Measurements from ENCODE around the gene ATP8B1.
"Not testable (repeated sequence)": the region's sequence is repeated elsewhere in the genome, so short reads cannot be mapped to it uniquely, and the experiment has no call there.

The ATP8B1 gene

GRCh38 chr18:57764995-57765394 lies 38.1 kb downstream of the ATP8B1 start:
- DNase-seq (ENCODE audit: low read depth), result no peak

- no peak for DNase-seq (ENCODE audit: low read depth)
These were observed 39.0 kb downstream of the ATP8B1 start for GRCh38 chr18:57764087-57764486.

DNA sequence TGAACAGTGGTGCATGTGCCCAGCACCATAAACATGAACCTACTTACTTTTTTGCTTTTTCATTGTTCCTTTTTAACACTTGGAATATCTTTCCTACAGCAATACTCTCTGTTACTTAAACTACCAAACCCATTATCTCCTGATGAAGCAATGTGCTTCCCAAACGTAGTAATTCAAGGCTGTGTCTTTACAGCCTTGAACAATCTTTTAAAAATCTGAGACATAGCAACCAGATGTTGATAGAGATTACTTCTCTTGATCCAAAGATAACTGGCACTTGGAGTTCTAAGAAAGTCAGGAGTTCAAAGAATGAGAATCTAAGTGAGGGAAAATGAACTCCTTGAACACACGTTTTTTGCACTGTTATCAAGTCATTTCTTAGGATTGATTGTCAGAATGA lies 40.4 kb downstream of the ATP8B1 start:
- no peak for DNase-seq (ENCODE audit: low read depth)

DNA sequence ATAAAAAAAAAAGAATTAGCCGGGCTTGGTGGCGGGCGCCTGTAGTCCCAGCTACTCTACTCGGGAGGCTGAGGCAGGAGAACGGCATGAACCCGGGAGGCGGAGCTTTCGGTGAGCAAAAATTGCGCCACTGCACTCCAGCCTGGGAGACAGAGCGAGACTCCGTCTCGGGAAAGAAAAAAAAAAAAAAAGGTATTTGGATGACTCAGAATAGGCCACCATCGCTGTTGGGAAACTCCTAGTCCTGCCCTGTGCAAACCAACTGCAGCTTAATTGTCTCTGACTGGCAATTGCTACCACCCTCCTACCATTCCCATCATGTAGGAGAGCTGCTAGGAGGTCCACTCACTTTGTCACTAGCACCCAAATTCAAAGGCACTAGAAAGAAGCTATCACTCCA lies 43.5 kb downstream of the ATP8B1 start:
- no peak for DNase-seq (ENCODE audit: low read depth)

GRCh38 chr18:57755473-57756067 lies 47.5 kb downstream of the ATP8B1 start:
- DNase-seq (ENCODE audit: low read depth), result no peak

GRCh38 chr18:57754577-57755338 lies 48.4 kb downstream of the ATP8B1 start:
- DNase-seq (ENCODE audit: low read depth), result no peak

DNA sequence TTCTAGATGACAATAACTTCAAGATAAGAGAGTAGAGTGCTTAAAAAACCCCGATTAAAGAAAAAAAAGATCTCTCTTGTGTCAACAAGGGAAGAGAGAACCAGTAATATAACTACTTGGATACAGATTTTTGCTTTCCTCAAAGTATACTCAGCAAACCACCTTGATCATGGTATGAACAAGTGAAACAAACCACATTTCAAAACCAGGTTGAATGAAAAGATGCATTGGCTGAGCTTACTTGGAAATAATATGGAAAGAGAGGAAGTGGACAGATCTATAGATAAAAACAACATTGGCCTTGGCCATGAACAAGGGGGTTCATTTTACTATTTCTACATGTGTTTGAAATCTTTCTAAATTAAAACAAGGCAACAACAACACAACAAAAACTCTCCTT lies 50.1 kb downstream of the ATP8B1 start:
- DNase-seq (ENCODE audit: low read depth), result no peak

- no peak for DNase-seq (ENCODE audit: low read depth)
These were observed 53.5 kb downstream of the ATP8B1 start for GRCh38 chr18:57749604-57749970.

- DNase-seq (ENCODE audit: low read depth), result no peak
These were observed 54.1 kb downstream of the ATP8B1 start for GRCh38 chr18:57748770-57749603.

GRCh38 chr18:57747809-57748680 lies 55.1 kb downstream of the ATP8B1 start:
- no peak for DNase-seq (ENCODE audit: low read depth)

GRCh38 chr18:57744211-57744694 lies 58.9 kb downstream of the ATP8B1 start:
- no peak for DNase-seq (ENCODE audit: low read depth)

- DNase-seq (ENCODE audit: low read depth), result peak; percentile 49
These were observed 60.1 kb downstream of the ATP8B1 start for GRCh38 chr18:57743008-57743407.

DNA sequence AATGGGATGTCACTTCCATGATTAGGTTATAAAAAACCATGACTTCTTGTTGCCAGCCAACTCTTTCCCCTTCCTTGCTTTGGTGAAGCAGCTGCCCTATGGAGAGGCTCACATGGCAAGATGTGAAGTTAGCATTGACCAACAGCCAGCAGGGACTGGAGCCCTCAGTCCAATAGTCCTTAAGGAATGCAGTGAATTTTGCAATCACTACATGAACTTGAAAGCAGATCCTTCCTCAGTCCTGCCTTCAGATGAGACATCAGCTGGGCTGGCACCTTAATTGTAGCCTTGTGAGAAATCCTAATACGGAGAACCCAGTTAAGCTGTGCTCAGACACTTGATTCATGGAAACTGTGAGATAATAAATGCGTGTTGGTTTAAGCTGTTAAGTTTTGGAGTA lies 61.8 kb downstream of the ATP8B1 start:
- no peak for DNase-seq (ENCODE audit: low read depth)

DNA sequence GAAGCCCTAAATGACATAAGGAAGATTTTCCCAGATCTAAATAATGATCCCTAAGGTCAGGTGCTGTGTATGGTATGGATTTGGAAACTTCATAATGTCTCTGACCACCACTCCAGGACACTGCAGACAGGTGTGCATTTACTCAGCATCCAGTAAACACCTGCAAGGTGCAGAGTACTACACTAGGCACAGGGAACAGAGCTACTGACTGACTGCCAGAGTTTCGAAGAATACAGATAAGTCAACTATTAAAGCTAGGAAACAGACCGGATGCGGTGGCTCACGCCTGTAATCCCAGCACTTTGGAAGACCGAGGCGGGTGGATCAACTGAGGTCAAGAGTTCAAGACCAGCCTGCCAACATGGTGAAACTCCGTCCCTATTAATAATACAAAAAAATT lies 65.0 kb downstream of the ATP8B1 start:
- no peak for DNase-seq (ENCODE audit: low read depth)

DNA sequence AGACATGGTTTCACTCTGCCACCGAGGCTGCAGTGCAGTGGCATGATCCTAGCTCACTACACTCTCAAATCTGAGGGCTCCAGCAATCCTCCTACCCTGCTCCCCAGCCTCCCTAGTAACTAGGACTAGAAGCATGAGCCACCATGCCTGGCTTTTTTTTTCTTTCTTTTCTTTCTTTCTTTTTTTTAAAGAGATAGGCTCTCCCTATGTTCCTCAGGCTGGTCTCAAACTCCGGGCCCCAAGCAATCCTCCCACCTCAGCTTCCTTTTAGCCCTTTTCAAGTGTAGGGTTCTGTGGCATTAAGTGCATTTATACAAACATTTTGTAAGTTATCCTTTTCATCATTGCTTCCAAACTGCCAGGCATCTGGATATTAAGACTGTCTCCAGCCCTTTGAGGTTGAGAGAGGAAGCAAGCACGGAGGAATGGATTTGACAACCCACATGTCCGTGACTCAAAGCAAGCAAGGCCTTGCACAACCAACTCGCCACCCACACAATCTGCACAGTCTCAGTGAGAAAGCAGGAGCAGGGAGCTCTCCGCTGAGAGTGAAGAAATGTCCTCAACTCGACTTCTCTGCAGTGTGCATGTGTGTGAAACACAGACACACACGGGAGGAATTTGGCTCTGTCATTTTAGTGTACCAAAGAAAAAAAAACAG lies 65.6 kb downstream of the ATP8B1 start:
- peak; percentile 55 for DNase-seq (ENCODE audit: low read depth)

- not testable (repeated sequence) for DNase-seq (ENCODE audit: low read depth)
These were observed 68.1 kb downstream of the ATP8B1 start for GRCh38 chr18:57735042-57735441.

DNA sequence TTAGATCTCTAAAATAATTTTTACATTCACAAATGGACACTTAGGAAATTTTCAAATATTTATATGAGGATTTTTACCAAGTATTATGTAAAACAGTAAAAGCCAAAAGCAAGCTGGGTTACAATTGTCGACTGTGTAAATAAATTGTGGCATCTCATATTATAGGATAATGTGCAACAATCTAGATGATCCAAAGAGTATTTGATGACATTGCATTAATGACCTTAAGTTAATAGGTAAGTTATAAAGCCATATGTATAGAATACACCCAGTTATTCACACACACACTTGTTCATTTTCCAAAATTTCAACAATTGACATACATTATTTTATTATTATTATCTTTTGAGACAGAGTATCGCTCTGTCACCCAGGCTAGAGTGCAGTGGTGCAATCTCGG lies 69.3 kb downstream of the ATP8B1 start:
- DNase-seq (ENCODE audit: low read depth), result no peak

DNA sequence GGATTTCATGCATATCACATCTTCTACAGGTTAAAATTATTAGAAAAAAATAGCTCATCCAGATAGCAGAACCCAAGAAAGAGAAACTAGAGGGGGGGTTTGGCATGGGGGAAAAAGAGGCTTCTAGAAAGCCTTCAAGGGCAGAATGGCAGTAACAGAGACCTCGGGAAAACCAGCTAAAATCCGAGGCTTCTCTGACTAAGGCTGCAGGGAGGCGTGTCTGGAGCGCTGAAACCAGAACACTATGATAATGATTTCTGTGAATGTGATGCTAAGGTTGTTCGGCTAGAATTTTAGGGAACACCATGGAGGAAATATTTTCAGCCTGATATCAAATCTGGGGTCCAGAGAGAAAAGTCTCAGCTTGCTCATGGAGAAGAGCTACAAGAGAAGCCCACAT lies 73.0 kb downstream of the ATP8B1 start:
- no peak for DNase-seq (ENCODE audit: low read depth)

DNA sequence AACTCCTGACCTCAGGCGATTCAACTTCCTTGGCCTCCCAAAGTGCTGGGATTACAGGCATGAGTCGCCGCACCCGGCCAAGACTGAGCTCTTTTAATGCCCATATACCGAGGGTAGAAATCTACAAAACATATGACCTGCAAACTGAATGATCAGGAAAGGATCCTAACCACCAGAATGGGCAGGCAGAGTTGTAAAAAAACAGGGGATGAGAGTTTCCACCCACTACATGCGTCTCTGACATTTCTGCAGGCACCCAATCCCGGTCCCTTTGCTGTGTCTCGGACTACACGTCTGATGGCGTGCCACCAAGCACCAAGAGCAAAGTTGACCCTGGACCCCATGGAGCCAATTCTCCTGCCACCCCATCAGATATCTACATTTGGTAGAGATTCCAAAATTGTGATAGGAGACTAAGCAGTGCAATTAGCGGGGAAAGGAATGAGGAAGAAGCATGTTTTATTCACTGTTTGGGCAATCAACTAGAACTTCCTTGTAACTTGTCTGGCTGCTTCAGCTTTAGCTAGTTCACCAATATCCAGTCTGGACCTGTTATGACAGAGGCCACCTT lies 74.1 kb downstream of the ATP8B1 start:
- DNase-seq (ENCODE audit: low read depth), result no peak

GRCh38 chr18:57727952-57728807 lies 74.9 kb downstream of the ATP8B1 start:
- DNase-seq (ENCODE audit: low read depth), result no peak

Data from HS-5 (cell line).